ENCODE data around the gene SLC29A2.

Gene SLC29A2

DNA sequence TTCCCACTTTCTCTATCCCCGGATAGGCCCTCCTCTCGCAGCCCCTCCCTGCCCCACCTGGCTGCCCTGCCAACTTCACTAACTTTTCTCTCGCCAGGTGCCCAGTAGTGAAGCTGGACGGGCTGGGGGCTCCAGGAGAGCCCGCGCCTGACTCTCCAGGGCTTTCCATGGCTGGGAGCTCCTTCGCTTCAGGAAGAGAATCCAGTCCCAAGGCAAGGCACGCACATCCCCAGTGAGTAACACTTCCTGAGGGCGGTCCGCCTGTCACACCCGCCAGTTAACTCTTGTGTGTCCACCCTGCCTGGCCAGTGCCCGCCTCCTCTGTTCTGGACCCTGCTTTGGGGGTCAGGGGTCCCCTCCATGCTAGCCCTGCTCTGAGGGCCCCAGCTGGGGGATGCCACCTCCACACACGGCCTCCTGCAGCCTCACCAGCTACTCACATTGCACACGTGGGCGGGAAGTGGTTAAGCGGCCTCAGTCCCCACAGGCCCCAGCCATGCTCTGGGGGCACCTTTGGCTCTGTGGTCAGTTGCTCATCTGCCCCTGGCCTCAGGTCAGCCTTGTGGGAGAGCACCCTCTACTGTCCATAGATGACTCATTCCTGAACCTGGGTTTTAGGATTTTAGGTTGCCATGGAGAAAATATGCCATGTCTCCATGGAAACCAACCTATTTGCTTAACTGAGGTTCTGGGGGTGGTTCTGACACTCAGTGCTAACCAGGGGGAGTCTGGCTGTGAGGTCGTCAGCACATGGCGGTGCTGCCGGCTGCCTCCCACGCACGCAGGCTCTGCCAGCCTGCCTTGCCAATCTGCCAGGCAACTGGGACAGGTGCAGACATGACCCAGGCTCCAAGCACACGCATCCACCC is 35.1 kb downstream of the SLC29A2 start, which contains the start of gene RIN1:
Gene RIN1, minus strand, starts transcription at position 201 of the 869 bp plus-strand sequence. Its CDS starts 32 bp downstream, at position 169.
- Histone ChIP-seq H3K4me1 (no peaks in the 10 kb centered on the region), H3K9me3 (ENCODE audit: control insufficient read depth, low read length) (no peaks in the 10 kb centered on the region), H3K4me2 (ENCODE audit: low read length) (peak within 1 kb of the TSS; percentile 44), H3K9ac (no peak within 1 kb of the TSS), H3K36me3 (ENCODE audit: control insufficient read depth, insufficient read depth, low read length) (no peaks in the 10 kb centered on the region), H2AFZ (peak within 1 kb of the TSS; percentile 62), H3K27ac (peak within 1 kb of the TSS; percentile 6), H3K27me3 (ENCODE audit: control insufficient read depth, insufficient read depth, low read length) (no peaks in the 10 kb centered on the region), H3K79me2 (no peaks in the 10 kb centered on the region), H3K4me3 (ENCODE audit: low read depth, low read length) (peak within 1 kb of the TSS; percentile 26)
- peak; percentile 42 for TF ChIP-seq CTCF (IDR thresholded peaks at IDR 0.05)

- Histone ChIP-seq H2AFZ (peak overlapping the region; percentile 62), H3K36me3 (ENCODE audit: control insufficient read depth, insufficient read depth, low read length) (no peaks in the 10 kb centered on the region), H3K4me2 (ENCODE audit: low read length) (peak overlapping the region; percentile 44), H3K79me2 (no peaks in the 10 kb centered on the region), H3K4me3 (ENCODE audit: low read depth, low read length) (peak overlapping the region; percentile 26), H3K27ac (peak overlapping the region; percentile 6), H3K9me3 (ENCODE audit: control insufficient read depth, low read length) (no peaks in the 10 kb centered on the region), H3K9ac (no peak overlapping the region), H3K27me3 (ENCODE audit: control insufficient read depth, insufficient read depth, low read length) (no peaks in the 10 kb centered on the region), H3K4me1 (no peaks in the 10 kb centered on the region)
- no peak for TF ChIP-seq CTCF (IDR thresholded peaks at IDR 0.05)
Measured at GRCh38 chr11:66335531-66336233, 35.9 kb downstream of the SLC29A2 start.

DNA sequence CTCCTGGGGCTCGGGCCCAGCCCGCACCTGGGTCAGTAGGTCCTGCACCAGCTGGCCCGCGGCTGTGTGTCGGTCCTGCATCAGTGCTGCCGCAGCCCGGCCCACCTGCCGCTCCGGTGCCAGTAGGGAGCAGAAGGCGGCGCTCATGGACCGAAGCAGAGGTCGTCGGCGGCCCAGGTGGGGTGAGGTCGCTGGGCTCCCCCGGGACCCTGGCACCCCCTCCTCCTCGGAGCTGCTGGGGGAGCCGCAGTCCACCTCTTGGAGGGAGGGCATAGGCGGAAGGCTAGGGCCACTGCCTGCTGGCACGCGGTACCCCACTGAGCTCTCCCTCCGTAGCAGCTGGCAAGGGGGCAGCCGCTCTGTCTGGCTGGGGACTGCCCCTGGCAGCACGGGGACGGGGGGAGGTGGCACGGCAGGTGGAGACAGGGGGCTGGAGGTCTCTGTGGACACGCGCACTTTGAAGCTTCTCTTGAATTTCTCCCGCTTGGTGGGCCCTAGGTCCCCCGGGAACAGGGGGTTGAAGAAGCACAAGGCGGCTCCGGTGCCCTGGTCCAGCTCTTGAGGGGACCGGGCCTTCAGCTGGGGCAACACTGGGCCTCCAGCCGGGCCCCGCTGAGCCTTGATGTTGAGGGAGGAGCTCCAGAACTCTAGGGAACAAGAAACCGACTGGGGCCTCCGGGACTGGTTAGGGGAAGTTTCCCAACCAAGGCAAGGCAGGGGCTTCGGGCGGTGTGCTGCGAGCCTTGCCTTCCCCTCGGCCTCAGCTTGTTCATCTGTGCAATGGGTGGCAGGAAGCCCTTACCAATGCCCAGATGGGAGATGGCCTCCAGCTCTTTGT is 36.7 kb downstream of the SLC29A2 start:
- Histone ChIP-seq H3K4me3 (ENCODE audit: low read depth, low read length) (no peak overlapping the region), H2AFZ (no peak overlapping the region), H3K9ac (no peak overlapping the region), H3K27me3 (ENCODE audit: control insufficient read depth, insufficient read depth, low read length) (no peaks in the 10 kb centered on the region), H3K36me3 (ENCODE audit: control insufficient read depth, insufficient read depth, low read length) (no peaks in the 10 kb centered on the region), H3K4me2 (ENCODE audit: low read length) (no peak overlapping the region), H3K4me1 (no peaks in the 10 kb centered on the region), H3K9me3 (ENCODE audit: control insufficient read depth, low read length) (no peaks in the 10 kb centered on the region), H3K27ac (no peak overlapping the region), H3K79me2 (no peaks in the 10 kb centered on the region)
- TF ChIP-seq CTCF (IDR thresholded peaks at IDR 0.05): no peak

DNA sequence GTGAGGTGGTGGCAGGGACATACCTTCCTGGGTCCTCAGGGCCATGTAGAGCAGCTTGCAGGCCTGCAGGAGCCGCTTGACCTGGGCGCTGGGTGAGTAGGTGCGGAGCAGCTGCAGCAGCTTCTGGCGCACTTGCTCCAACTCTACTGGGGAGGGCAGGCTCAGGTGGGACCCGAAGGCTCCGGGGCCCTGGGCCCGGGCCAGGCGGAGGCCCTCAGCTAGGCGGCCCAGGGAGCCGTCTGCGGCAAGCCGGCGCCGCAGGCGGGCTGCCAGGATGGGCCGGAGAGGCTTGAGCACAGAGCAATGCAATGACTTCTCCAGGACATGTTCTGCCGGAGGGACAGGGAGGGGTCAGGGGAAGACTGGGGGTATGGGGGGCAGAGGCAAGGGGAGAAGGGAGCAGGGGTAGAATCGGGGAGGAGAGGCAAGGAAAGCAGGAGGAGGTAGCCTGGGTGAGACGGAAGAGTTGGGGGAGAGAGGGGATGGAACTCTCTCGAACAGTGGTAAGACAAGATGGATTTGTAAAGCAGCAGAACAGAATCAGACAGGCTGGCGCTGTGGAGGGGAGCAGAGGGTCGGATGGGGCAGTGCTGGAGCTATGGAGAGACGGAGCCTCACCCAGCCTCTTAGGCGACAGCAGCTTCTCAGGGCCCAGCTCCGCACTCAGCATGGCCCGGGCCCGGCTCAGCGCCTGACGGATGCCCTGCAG is 37.5 kb downstream of the SLC29A2 start:
- no peak for TF ChIP-seq CTCF (IDR thresholded peaks at IDR 0.05)
- Histone ChIP-seq H3K9me3 (ENCODE audit: control insufficient read depth, low read length) (no peaks in the 10 kb centered on the region), H3K36me3 (ENCODE audit: control insufficient read depth, insufficient read depth, low read length) (no peaks in the 10 kb centered on the region), H3K9ac (no peak overlapping the region), H3K4me2 (ENCODE audit: low read length) (no peak overlapping the region), H2AFZ (no peak overlapping the region), H3K27ac (no peak overlapping the region), H3K4me3 (ENCODE audit: low read depth, low read length) (no peak overlapping the region), H3K4me1 (no peaks in the 10 kb centered on the region), H3K79me2 (no peaks in the 10 kb centered on the region), H3K27me3 (ENCODE audit: control insufficient read depth, insufficient read depth, low read length) (no peaks in the 10 kb centered on the region)
